ENCODE results near the gene KISS1R.

DNA sequence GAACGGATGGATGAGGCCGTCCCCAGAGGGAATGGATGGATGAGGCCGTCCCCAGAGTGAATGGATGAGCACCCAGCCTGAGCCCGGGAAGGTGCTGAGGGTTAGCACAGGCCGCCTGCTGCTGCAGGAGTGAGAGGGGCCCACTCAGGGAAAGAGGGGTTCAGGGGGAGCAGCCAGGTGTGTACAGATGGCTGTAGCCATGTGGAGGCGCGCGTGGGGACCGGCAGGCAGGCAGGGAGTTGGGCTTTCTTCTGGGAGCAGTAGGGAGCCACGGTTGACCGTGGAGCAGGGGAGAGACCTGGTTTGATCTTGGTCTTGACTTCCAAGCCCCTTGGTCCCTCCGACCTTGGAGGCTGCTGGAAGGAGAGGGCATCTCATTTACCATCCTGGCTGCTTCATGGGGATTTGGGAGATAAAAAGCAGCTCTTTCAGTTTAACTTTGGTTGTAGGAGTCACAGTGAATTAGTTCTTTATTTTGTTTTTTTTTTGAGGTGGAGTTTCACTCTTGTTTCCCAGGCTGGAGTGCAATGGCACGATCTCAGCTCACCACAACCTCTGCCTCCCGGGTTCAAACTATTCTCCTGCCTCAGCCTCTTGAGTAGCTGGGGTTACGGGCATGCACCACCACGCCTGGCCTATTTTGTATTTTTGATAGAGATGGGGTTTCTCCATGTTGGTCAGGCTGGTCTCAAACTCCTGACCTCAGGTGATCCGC lies 33.4 kb downstream of the KISS1R start:
- TF ChIP-seq, protein P1, sequence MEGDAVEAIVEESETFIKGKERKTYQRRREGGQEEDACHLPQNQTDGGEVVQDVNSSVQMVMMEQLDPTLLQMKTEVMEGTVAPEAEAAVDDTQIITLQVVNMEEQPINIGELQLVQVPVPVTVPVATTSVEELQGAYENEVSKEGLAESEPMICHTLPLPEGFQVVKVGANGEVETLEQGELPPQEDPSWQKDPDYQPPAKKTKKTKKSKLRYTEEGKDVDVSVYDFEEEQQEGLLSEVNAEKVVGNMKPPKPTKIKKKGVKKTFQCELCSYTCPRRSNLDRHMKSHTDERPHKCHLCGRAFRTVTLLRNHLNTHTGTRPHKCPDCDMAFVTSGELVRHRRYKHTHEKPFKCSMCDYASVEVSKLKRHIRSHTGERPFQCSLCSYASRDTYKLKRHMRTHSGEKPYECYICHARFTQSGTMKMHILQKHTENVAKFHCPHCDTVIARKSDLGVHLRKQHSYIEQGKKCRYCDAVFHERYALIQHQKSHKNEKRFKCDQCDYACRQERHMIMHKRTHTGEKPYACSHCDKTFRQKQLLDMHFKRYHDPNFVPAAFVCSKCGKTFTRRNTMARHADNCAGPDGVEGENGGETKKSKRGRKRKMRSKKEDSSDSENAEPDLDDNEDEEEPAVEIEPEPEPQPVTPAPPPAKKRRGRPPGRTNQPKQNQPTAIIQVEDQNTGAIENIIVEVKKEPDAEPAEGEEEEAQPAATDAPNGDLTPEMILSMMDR (IDR thresholded peaks at IDR 0.05): no peak
- no peak for TF ChIP-seq POLR2A (IDR thresholded peaks at IDR 0.05)
